DND-41 (cell line): Measurements from ENCODE around the gene RYR3.

ENCODE experiments used
- ATAC-seq: fragments of 200-7000 bp; cut with Tn5 transposase; 3 replicates; pipeline ENCODE4 v1.9.1; 2021; ENCODE audit warnings: low read depth; ENCODE audit not compliant: insufficient read depth
- DNase-seq: peaks from one replicate; pipeline ENCODE4 v3.0.0-alpha.2; 2020
- H2AFZ ChIP-seq: 2 replicates; pipeline ENCODE4 v1.6.0; 2012; ENCODE audit warnings: low read depth, low read length
- H3K27ac ChIP-seq: 2 replicates; pipeline ENCODE4 v1.5.1; 2012; ENCODE audit warnings: low read length, inconsistent platforms
- H3K27me3 ChIP-seq: fragments of 200-600 bp; sonication (generic); 2 replicates; pipeline ENCODE4 v1.6.0; 2012; ENCODE audit warnings: low read length, mild to moderate bottlenecking, inconsistent platforms; ENCODE audit not compliant: insufficient read depth, poor library complexity
- H3K36me3 ChIP-seq: 2 replicates; pipeline ENCODE4 v1.5.1; 2012; ENCODE audit warnings: low read length, inconsistent platforms; ENCODE audit not compliant: insufficient read depth
- H3K4me1 ChIP-seq: 2 replicates; pipeline ENCODE4 v1.5.1; 2012; ENCODE audit warnings: mild to moderate bottlenecking, low read length; ENCODE audit not compliant: insufficient read depth
- H3K4me2 ChIP-seq: 2 replicates; pipeline ENCODE4 v1.6.0; 2012; ENCODE audit warnings: mild to moderate bottlenecking, moderate library complexity, low read length, inconsistent platforms; ENCODE audit not compliant: insufficient read depth
- H3K4me3 ChIP-seq, 2 experiments: fragments of 200-600 bp in 1 of 2; shearing (Covaris generic) in 1 of 2; 2 replicates each; pipeline ENCODE4 v1.5.1; 2012 to 2016; ENCODE audit warnings: inconsistent platforms in 2 of 2, low read length in 2 of 2, mild to moderate bottlenecking in 2 of 2, low read depth in 1 of 2, moderate library complexity in 1 of 2
- H3K79me2 ChIP-seq: 2 replicates; pipeline ENCODE4 v1.6.0; 2012; ENCODE audit warnings: low read length, inconsistent platforms; ENCODE audit not compliant: insufficient read depth
- H3K9ac ChIP-seq: 2 replicates; pipeline ENCODE4 v1.6.0; 2012; ENCODE audit warnings: low read depth, mild to moderate bottlenecking, inconsistent platforms, low read length, moderate library complexity
- H3K9me3 ChIP-seq: 2 replicates; pipeline ENCODE4 v1.5.1; 2012; ENCODE audit warnings: low read length, moderate library complexity, mild to moderate bottlenecking, inconsistent platforms; ENCODE audit not compliant: insufficient read depth, severe bottlenecking
- H4K20me1 ChIP-seq: 2 replicates; pipeline ENCODE4 v1.6.0; 2012; ENCODE audit warnings: low read length; ENCODE audit not compliant: insufficient read depth
- EZH2 ChIP-seq: IDR thresholded peaks from 3 replicates; pipeline ENCODE4 v1.6.1; 2012; ENCODE audit warnings: borderline replicate concordance, low read depth, mild to moderate bottlenecking, moderate library complexity, low read length, inconsistent platforms; ENCODE audit not compliant: severe bottlenecking
- TF ChIP-seq, protein P1 (sequence below): IDR thresholded peaks from 2 replicates; pipeline ENCODE4 v1.5.1; 2012; ENCODE audit warnings: borderline replicate concordance, low read length, moderate library complexity, mild to moderate bottlenecking; ENCODE audit not compliant: poor library complexity, severe bottlenecking; ENCODE audit errors: extremely low read depth

Gene RYR3

DNA sequence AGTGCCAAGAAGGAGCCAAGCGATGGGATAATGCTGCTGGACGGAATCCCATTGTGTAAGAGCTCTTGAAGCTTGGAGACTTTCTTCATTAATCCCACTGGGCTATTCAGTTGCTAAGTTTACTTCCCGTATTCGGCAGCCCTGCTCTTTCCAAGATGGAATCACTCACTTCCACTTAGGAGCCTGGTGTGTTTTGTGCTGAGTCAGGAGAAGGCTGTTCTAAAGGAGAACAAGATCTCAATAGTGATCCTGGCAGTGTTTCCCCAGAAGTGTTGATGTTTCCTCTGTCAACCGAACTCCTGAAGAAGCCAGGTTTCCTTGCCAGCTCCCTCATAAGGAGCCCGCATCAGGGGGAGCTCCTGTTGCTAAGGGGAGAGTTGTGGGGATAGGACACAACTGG lies 387.4 kb downstream of the RYR3 start:
- no peaks in the 10 kb centered on the region for H3K27me3 ChIP-seq
- no peaks in the 10 kb centered on the region for H3K9me3 ChIP-seq
- ATAC-seq: no peak
- no peak for TF ChIP-seq EZH2
- TF ChIP-seq, protein P1, sequence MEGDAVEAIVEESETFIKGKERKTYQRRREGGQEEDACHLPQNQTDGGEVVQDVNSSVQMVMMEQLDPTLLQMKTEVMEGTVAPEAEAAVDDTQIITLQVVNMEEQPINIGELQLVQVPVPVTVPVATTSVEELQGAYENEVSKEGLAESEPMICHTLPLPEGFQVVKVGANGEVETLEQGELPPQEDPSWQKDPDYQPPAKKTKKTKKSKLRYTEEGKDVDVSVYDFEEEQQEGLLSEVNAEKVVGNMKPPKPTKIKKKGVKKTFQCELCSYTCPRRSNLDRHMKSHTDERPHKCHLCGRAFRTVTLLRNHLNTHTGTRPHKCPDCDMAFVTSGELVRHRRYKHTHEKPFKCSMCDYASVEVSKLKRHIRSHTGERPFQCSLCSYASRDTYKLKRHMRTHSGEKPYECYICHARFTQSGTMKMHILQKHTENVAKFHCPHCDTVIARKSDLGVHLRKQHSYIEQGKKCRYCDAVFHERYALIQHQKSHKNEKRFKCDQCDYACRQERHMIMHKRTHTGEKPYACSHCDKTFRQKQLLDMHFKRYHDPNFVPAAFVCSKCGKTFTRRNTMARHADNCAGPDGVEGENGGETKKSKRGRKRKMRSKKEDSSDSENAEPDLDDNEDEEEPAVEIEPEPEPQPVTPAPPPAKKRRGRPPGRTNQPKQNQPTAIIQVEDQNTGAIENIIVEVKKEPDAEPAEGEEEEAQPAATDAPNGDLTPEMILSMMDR: no peak
- DNase-seq: no peak
- no peak overlapping the region for H3K27ac ChIP-seq
- no peaks in the 10 kb centered on the region for H3K36me3 ChIP-seq
- no peaks in the 10 kb centered on the region for H3K79me2 ChIP-seq
- H4K20me1 ChIP-seq: no peaks in the 10 kb centered on the region
- no peaks in the 10 kb centered on the region for H3K4me1 ChIP-seq
- H2AFZ ChIP-seq: no peak overlapping the region
- H3K9ac ChIP-seq: no peak overlapping the region
- no peak overlapping the region for H3K4me3 ChIP-seq
- no peak overlapping the region for H3K4me2 ChIP-seq

DNA sequence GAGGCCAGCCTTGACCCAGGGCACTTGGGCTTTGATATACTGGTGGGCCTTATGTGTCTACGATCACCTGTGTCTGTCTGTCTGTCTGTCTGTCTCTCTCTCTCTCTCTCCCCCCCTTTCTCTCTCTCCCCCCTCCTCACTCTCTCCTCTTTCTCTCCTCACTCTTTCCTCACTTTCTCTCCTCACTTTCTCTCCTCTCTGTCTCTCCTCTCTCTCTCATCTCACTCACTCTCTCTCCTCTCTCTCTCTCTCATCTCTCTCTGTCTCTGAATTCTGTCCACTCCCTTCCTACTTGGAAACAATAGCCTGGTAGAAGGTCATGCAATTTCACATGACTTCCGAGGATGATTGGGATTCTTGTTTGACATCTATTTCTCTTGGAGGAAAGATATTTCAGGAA lies 388.4 kb downstream of the RYR3 start:
- no peaks in the 10 kb centered on the region for H3K27me3 ChIP-seq

DNA sequence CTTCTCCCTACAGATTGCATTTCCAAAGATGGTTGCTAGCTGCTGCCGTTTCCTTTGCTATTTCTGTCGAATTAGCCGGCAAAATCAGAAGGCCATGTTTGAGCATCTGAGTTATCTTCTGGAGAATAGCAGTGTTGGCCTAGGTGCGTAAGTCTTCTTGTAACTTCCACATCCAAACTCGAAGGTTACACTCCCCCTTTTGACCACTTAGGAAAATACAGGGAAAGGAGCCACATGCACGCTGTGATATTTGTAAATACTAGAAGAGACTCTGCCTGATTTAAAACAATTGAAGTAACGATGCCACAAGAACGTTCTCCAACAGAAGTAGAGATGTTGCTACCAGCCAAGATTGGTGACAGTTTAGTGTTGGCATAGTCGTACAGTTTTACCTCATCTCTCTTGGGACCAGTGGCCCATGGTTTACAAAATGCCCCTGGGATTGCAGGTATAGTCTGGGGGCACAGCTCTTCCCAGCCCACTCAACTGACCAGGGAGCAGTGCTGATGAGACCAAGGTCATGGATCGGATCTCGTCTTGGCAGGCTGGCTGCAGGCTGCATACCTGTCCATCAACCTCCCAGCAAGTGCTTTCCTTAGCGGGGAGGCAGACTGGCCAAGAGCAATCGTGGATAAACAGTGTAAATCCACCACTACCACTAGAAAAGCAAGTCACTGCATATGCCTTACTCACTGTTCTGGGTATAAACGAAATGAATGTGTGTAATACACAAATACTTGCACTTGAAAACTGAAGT lies 389.1 kb downstream of the RYR3 start:
- no peaks in the 10 kb centered on the region for H4K20me1 ChIP-seq

More for the DNA sequence above, 388.4 kb downstream of the RYR3 start:
- Histone ChIP-seq H3K36me3 (no peaks in the 10 kb centered on the region), H3K4me2 (no peak overlapping the region), H3K9ac (no peak overlapping the region), H3K9me3 (no peaks in the 10 kb centered on the region), H3K4me1 (no peaks in the 10 kb centered on the region), H2AFZ (no peak overlapping the region), H3K79me2 (no peaks in the 10 kb centered on the region), H3K4me3 (no peak overlapping the region), H3K27ac (no peak overlapping the region), H4K20me1 (no peaks in the 10 kb centered on the region)
- no peak for TF ChIP-seq EZH2
- TF ChIP-seq, protein P1: no peak
- no peak for ATAC-seq
- no peak for DNase-seq

More for the DNA sequence above, 389.1 kb downstream of the RYR3 start:
- H3K79me2 ChIP-seq: no peaks in the 10 kb centered on the region
- H3K4me2 ChIP-seq: no peak overlapping the region
- H3K4me3 ChIP-seq: no peak overlapping the region
- H3K36me3 ChIP-seq: no peaks in the 10 kb centered on the region
- TF ChIP-seq, protein P1: peak; percentile 12
- TF ChIP-seq EZH2: no peak
- H3K9me3 ChIP-seq: no peaks in the 10 kb centered on the region
- no peak overlapping the region for H3K27ac ChIP-seq
- H2AFZ ChIP-seq: no peak overlapping the region
- H3K4me1 ChIP-seq: no peaks in the 10 kb centered on the region
- H3K27me3 ChIP-seq: no peaks in the 10 kb centered on the region
- no peak overlapping the region for H3K9ac ChIP-seq
- DNase-seq: no peak
- no peak for ATAC-seq
